HG02840 (cell line): Measurements from ENCODE around the gene B4GAT1.
"Not testable (repeated sequence)": the region's sequence is repeated elsewhere in the genome, so short reads cannot be mapped to it uniquely, and the experiment has no call there.

Experiments used
- ATAC-seq: cut with Tn5 transposase; IDR thresholded peaks from one replicate; pipeline ENCODE4 v1.9.1; 2021; ENCODE audit warnings: mild to moderate bottlenecking, moderate library complexity, moderate number of reproducible peaks; ENCODE audit not compliant: unreplicated experiment, low FRiP score

The B4GAT1 gene

DNA sequence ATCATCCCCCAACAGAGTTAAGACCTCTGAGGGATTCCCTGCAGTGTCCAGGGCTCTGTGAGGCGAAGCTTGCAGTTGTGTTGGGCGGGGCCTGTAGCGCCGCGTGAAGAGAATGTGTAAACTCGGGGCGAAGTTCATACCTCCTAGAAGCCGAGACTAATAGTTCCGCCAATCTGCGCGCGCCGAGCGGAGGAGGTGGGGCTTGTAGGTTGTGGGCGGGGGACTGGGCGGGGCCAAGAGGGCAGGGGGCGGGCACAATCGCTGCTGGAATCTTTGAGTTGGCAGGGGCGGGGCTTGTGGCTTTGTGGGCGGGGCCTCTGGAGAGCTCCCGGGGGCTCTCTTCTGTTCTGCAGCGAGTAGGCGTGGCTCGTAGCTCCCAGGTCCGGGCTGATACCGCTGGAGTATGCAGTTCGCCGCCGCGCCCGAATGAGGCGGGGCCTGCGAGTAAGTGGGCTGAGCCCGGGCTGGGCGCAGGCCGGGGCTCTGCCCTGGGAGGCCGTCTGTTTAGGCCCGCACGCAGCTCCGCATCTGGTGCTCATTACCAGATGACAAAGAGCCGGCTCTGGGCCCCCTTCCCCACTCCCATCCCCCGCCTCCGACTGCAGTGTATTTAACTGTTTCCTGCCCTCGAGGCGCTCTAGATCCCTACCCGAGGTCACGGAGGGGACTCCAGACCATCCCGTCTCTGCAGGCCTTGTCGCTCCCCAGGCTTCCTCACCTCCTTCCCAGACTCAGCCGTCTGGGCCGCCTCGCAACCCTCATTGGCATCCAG lies 34.7 kb downstream of the B4GAT1 start:
- peak; percentile 49 for ATAC-seq

DNA sequence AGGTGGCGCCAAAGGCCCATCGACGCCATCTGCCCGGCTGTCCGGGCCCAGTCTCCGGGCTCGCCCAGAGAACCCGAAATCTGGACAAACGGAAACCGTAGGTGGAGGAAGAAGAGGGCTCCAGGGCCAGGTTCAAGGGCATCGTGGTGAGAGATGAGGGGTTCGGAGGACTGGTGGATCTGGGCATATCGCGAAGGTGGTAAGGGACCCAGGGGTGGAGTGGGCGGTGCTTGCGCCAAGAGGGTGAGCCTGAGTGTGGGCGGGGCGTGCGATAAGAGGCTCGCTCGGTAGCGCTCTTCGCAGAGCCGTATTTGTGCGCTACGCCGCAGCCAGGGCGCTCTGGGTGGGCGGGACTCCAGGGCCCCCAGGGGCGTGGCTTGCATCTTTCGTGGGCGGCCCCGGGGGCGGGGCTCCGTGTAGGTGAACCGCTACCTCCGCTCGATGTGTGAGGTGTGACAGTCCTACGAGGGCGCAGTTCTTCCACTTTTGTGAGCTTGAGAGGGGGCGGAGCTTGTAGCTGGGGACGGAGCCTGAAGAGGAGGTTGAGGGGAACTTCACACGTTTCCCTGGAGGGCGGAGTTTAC lies 35.4 kb downstream of the B4GAT1 start:
- ATAC-seq = peak; percentile 76

DNA sequence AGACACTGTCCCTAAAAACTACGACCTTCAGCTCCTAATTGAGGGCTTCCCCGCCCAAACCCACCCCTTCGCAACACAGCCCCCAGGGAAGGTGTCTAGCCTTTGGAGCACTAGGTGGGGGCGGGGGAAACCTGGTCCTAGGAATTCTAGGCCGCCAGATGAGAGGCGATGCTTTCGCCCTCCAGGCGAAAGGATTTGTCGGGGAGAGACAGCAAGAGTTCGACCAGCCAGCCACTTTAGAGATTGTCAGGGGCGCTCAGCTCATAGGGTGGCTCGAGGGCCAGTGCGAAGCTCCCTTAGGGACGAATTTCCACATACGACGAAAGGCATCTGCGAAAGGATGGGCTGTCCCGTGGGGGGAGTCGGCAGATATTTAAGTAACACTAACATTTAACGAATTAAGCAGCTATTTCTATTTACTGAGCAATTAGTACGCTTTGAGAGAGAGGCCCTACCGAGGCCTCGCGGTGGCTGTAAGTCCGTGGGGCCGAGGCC lies 35.9 kb downstream of the B4GAT1 start:
- ATAC-seq = no peak

DNA sequence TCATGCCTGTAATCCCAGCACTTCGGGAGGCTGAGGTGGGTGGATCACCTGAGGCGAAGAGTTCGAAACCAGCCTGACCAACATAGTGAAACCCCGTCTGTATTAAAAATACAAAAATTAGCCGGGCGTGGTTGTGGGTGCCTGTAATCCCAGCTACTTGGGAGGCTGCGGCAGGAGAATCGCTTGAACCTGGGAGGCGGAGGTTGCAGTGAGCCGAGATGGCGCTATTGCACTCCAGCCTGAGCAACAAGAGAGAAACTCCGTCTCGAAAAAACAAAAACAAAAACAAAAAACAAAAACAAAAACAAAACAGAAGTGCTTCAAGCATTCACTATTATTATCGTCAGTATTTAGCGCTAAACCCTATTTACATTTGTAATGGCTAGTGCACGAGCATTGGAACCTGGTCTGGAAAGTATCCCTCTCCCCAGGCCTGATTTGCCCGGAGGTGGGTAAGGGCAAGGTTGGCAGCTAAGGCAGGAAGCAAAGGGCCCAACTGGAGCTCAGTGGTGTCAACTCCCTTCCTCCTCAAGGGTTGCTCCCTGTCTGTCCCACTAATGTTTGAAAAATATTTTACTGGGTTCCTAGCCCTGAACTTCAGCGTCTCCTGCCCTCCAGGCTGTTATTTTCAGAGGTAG lies 36.5 kb downstream of the B4GAT1 start:
- not testable (repeated sequence) for ATAC-seq

DNA sequence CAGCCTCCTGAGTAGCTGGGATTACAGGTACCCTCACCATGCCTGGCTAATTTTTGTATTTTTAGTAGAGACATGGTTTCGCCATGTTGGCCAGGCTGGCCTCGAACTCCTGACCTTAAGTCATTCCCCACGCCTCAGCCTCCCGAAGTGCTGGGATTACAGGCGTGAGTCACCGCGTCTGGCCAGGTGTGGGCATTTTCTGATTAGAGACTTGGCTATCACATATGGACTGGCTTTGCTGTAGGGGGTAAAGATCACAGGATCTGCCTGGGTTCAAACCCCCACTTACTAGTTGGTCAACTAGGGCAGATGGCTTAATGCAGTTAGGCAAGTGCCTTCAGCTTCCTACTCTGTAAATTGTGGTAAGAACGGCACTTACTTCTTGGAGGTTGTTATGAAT lies 37.1 kb downstream of the B4GAT1 start:
- no peak for ATAC-seq

DNA sequence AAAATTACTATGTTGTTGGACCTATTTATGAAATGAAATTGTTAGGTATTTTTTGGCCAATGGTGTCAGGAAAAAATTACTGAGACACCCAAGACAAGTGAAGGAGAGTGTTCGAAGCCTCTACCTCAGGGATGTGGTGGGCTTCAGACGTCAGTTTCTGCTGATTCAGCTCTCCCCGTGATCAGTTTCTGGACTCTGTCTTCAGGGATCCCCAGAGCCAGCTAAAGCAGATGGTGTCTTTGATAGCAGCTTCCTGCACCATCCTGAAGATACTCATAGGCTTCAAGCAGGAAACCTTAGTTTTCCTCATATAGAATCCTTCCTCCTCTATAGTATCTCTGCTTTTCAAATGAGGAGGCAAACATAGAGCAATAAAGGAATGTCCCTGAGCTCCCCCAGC lies 38.0 kb downstream of the B4GAT1 start:
- no peak for ATAC-seq

DNA sequence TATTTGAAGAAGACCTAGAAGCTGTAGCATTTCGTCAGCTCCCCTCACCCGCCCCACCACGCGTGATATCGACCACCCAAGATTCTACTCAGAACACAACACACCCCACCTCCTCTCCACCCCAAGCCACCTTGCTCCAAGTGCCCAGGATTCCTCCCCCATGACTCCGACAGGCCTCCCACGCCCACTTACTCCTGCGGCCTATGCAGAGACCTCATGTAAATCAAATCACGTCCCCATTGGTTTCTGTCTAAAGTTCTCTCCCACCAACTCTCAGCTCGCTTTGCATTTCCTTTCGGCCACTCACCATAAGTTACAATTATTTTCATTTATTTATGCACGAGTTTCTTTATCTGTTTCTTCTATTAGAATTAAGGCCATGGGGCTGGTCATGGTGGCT lies 44.8 kb downstream of the B4GAT1 start:
- no peak for ATAC-seq

DNA sequence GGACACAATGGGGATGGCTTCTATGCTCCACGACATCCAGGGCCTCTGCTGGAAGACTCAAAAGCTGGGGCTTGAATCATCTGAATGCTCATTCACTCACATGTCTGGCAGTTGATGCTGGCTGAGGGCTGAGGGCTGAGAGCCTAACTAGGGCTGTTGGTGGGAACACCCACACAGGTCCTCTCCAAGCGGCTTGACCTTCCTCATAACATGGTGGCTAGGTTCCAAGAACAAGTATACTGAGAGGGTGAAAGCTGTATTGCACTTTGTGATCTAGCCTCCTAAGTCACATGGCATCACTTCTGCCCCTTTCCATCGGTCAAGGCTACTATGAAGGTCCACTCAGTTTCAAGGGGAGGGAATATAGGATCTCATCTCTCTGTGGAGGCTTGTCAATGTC lies 48.2 kb downstream of the B4GAT1 start:
- ATAC-seq = no peak

DNA sequence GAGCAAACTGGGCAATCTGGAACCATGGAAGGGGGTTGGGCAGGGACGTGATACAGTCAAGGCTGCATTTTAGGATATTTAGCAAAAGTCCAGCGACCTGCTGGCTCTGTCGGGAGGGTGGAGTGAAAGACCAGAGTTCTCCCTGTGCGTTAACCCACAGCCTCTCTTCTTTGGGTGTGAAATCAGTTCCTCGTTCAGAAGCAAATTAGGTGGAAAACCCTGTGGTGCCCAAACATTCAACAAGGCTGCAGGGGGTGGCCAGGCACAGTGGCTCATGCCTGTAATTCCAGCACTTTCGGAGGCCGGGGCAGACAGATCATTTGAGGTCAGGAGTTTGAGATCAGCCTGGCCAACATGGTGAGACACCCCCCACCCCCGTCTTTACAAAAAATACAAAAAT lies 49.8 kb downstream of the B4GAT1 start:
- no peak for ATAC-seq
